HCT116 (cell line): ENCODE results near the gene ADD2. TPM values are rescaled to one million over a fixed set of nuclear protein-coding genes. Genes with fewer than 3 reads are reported as not detected.

Experiments used
- ATAC-seq: fragments of 200-7000 bp; cut with Tn5 transposase; 2 replicates; pipeline ENCODE4 v1.9.1; 2020; ENCODE audit warnings: mild to moderate bottlenecking, moderate library complexity
- BruUV-seq: library from RNA; stranded (reverse); fragments of 400-500 nt; replicated peaks from 2 replicates; lab custom pipeline; 2021; lab: Mats Ljungman, UMichigan
- CTCF ChIA-PET: fragments of 300-600 bp; sonication (Branson Sonifier 250); formaldehyde crosslinking; loops from one replicate; lab custom pipeline; 2021; ENCODE audit warnings: antibody characterized with exemption; lab: Charles Lee
- POLR2A ChIA-PET: fragments of 300-600, 350-600 bp; sonication (Branson Sonifier 250); formaldehyde crosslinking; loops from one replicate; lab custom pipeline; 2021; ENCODE audit warnings: antibody characterized with exemption; lab: Charles Lee
- RAD21 ChIA-PET, 2 experiments: fragments of 300-600 bp; sonication (Branson Sonifier 250); formaldehyde crosslinking; loops; one replicate each; lab custom pipeline; 2023; ENCODE audit warnings: low total read pairs in 2 of 2; ENCODE audit not compliant: uncharacterized antibody in 2 of 2, unreplicated experiment in 2 of 2, low non-redundant PET in 1 of 2; lab: Charles Lee
- DNase-seq: peaks from one replicate; pipeline ENCODE4 v3.0.0-alpha.2; 2010; ENCODE audit warnings: low read depth, low spot score
- H2AFZ ChIP-seq: fragments of 200-600 bp; shearing (Covaris generic), sonication (generic); 2 replicates; pipeline ENCODE4 v1.6.1; 2017; ENCODE audit warnings: low read depth, mixed run types, mixed read lengths, antibody characterized with exemption, low read length; ENCODE audit not compliant: poor library complexity, severe bottlenecking
- H3K27ac ChIP-seq: 2 replicates; pipeline ENCODE4 v1.5.1; 2012; ENCODE audit warnings: low read depth, low read length
- H3K27me3 ChIP-seq: fragments of 200-600 bp; sonication (generic); 2 replicates; pipeline ENCODE4 v1.6.1; 2016; ENCODE audit warnings: mixed run types, low read length, mixed read lengths; ENCODE audit not compliant: insufficient read depth
- H3K36me3 ChIP-seq, 2 experiments: fragments of 200-500 bp in 1 of 2; fragments of 200-600 bp in 1 of 2; sonication (Bioruptor generic) in 1 of 2; sonication (generic) in 1 of 2; 2 replicates each; pipeline versions ENCODE4 v1.5.1 to v1.6.1; 2014 to 2016; ENCODE audit warnings: low read length in 2 of 2, inconsistent platforms in 1 of 2, mixed read lengths in 1 of 2, mixed run types in 1 of 2; ENCODE audit not compliant: insufficient read depth in 2 of 2, control insufficient read depth in 1 of 2
- H3K4me1 ChIP-seq, 2 experiments: fragments of 200-600 bp in 1 of 2; sonication (generic) in 1 of 2; 2 replicates each; pipeline versions ENCODE4 v1.5.1 to v1.6.1; 2012 to 2017; ENCODE audit warnings: low read length in 2 of 2, inconsistent platforms in 1 of 2, mild to moderate bottlenecking in 1 of 2, mixed read lengths in 1 of 2, mixed run types in 1 of 2, moderate library complexity in 1 of 2; ENCODE audit not compliant: insufficient read depth in 2 of 2, control insufficient read depth in 1 of 2
- H3K4me2 ChIP-seq: fragments of 200-600 bp; sonication (generic); 2 replicates; pipeline ENCODE4 v1.6.1; 2017; ENCODE audit warnings: mixed run types, low read length, mixed read lengths
- H3K4me3 ChIP-seq, 2 experiments: fragments of 200-600 bp in 1 of 2; sonication (generic) in 1 of 2; replicated peaks in 1 of 2; 2 replicates each; pipeline ENCODE4 v1.5.1; 2011 to 2016; ENCODE audit warnings: low read length in 2 of 2, control low read depth in 1 of 2, low read depth in 1 of 2, mild to moderate bottlenecking in 1 of 2, mixed read lengths in 1 of 2, mixed run types in 1 of 2
- H3K79me2 ChIP-seq: fragments of 200-600 bp; sonication (generic); 2 replicates; pipeline ENCODE4 v1.6.1; 2017; ENCODE audit warnings: mild to moderate bottlenecking, mixed run types, low read length, moderate library complexity, mixed read lengths; ENCODE audit not compliant: insufficient read depth
- H3K9ac ChIP-seq: fragments of 200-600 bp; sonication (generic); 2 replicates; pipeline ENCODE4 v1.6.1; 2016; ENCODE audit warnings: low read length, mixed read lengths
- H3K9me2 ChIP-seq: fragments of 200-600 bp; sonication (generic), shearing (Covaris generic); 2 replicates; pipeline ENCODE4 v1.6.1; 2017; ENCODE audit warnings: mixed run types, mild to moderate bottlenecking, moderate library complexity; ENCODE audit not compliant: insufficient read depth
- H3K9me3 ChIP-seq, 2 experiments: fragments of 200-500 bp in 1 of 2; fragments of 200-600 bp in 1 of 2; sonication (Bioruptor generic) in 1 of 2; sonication (generic) in 1 of 2; 2 replicates each; pipeline ENCODE4 v1.6.1; 2014 to 2017; ENCODE audit warnings: low read length in 2 of 2, mixed read lengths in 2 of 2, inconsistent platforms in 1 of 2, low read depth in 1 of 2, mild to moderate bottlenecking in 1 of 2, mixed run types in 1 of 2, moderate library complexity in 1 of 2; ENCODE audit not compliant: control insufficient read depth in 1 of 2, insufficient read depth in 1 of 2
- H4K20me1 ChIP-seq: fragments of 200-600 bp; sonication (generic), shearing (Covaris generic); 2 replicates; pipeline ENCODE4 v1.6.1; 2017; ENCODE audit warnings: mixed run types, mild to moderate bottlenecking, moderate library complexity; ENCODE audit not compliant: insufficient read depth
- CBX3 ChIP-seq: IDR thresholded peaks from 2 replicates; pipeline ENCODE4 v1.6.1; 2012; ENCODE audit warnings: low read depth
- CEBPB ChIP-seq: IDR thresholded peaks from 2 replicates; pipeline ENCODE4 v1.6.1; 2012; ENCODE audit warnings: low read depth
- ELF1 ChIP-seq: IDR thresholded peaks from 2 replicates; pipeline ENCODE4 v1.6.1; 2012; ENCODE audit warnings: low read depth, borderline replicate concordance
- EZH2 ChIP-seq: fragments of 200-600 bp; sonication (generic); IDR thresholded peaks from 2 replicates; pipeline ENCODE4 v1.6.1; 2017; ENCODE audit warnings: antibody characterized with exemption, mixed run types
- FOSL1 ChIP-seq: IDR thresholded peaks from 2 replicates; pipeline ENCODE4 v1.6.1; 2012; ENCODE audit warnings: low read depth
- JUND ChIP-seq: IDR thresholded peaks from 2 replicates; pipeline ENCODE4 v1.6.1; 2012
- RAD21 ChIP-seq: IDR thresholded peaks from 2 replicates; pipeline ENCODE4 v1.6.1; 2012; ENCODE audit warnings: low read depth, mild to moderate bottlenecking
- SP1 ChIP-seq: IDR thresholded peaks from 2 replicates; pipeline ENCODE4 v1.6.1; 2012; ENCODE audit warnings: low read depth
- ZFX ChIP-seq: fragments of 450-650 bp; IDR thresholded peaks from 2 replicates; pipeline ENCODE4 v1.6.1; 2017
- ZNF274 ChIP-seq: fragments of 200-500 bp; sonication (Bioruptor generic); IDR thresholded peaks from 2 replicates; pipeline ENCODE4 v1.6.1; 2014; ENCODE audit warnings: mild to moderate bottlenecking, low read depth, low read length, inconsistent platforms
- intact Hi-C: fragments of 100-400 bp; cut with micrococcal nuclease; formaldehyde crosslinking; loops from 2 replicates; pipeline ENCODE4 v1.10.0; 2022
- total RNA-seq: library from RNA; stranded (reverse); gene quantifications from one replicate; pipeline ENCODE4 v1.2.1, GENCODE V29; 2021; ENCODE audit not compliant: unreplicated experiment
- TF ChIP-seq, protein P1 (sequence below): IDR thresholded peaks from 2 replicates; pipeline ENCODE4 v1.6.1; 2011; ENCODE audit warnings: mild to moderate bottlenecking, low read length, moderate library complexity; ENCODE audit not compliant: insufficient replicate concordance; ENCODE audit errors: extremely low read depth
- TF ChIP-seq, protein P2 (sequence below), 3 experiments: fragments of 200-600 bp in 1 of 3; sonication (generic) in 1 of 3; IDR thresholded peaks in 2 of 3; conservative IDR thresholded peaks in 1 of 3; 2 replicates each; pipeline ENCODE4 v1.5.1; 2012 to 2017; ENCODE audit warnings: low read depth in 2 of 3, low read length in 2 of 3, antibody characterized with exemption in 1 of 3, borderline replicate concordance in 1 of 3, control low read depth in 1 of 3, mild to moderate bottlenecking in 1 of 3, mixed read lengths in 1 of 3, mixed run types in 1 of 3, moderate library complexity in 1 of 3; ENCODE audit not compliant: insufficient read depth in 1 of 3
- TF ChIP-seq, protein P3 (sequence below): IDR thresholded peaks from 2 replicates; pipeline ENCODE4 v1.6.1; 2012
- TF ChIP-seq, protein P4 (sequence below): IDR thresholded peaks from 2 replicates; pipeline ENCODE4 v1.6.1; 2012

The ADD2 gene
- total RNA-seq, 1 experiment from 2014 or later = 0.15 TPM

DNA sequence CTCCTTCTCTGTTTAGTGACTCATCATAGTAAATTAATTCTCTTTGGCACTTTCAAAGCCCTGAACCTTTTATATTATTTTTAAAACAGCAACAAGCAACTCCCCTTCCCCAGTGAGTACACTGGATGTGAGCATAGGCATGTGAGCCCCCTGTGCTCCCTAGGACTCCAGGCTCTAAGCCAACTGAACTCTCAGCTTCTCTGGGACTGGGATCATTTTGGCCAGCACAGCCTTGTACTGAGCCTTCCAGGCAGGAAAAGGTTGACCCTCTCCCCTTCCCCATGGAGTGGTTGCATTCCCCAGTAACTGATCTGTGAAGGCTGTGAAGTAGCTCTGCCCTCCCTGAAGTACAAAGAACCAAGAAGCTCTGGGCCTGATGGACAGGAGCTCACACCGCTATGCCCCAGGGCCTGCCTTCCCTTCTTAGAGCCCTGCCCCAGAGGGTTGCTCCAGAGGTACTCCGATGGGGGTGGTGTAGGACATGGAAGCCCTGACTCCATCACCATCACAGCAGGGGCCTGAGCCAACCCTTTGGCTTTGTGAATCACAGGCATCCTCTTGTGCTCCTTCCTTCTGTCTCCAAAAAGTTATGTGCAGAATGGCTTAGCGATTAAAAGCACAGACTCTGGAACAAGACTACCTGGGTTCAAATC is 57.8 kb downstream of the ADD2 start:
- CTCF ChIA-PET = no interaction called here

DNA sequence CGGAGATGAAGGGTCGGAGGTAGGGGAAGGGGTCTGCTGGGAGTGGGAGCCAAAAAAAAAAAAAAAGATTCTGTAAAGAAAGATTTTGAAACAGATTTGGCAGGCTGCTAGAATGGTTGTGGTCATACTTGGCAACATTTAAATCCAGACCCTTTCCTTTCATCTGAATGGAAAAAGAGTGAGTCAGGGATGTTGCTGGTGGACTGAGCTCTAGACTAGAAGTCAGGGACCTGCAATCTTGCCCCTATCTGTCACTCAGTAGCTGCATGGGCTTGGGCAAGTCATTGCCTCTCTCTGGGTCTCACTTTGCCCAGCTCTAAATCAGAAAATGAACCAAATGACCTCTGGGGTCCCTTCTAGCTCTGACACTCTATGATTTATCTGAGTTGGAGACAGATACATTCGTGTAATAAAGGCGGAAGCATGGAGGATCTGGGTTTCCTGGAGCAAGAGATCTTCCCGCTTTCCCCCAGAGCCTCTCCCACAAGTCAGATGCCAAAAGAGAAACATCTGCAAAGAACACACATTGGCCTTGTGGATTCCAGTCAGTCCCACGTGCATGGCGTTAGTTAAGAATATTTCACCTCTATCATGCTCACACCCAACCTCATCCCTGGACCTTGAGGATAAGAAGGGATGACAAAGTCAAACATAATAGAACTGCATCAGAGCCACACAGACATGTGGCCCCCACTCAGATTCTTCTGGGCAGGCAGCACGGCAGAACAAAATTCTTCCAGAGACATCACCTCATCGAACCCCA is 58.5 kb downstream of the ADD2 start:
- Histone ChIP-seq H4K20me1 (no peaks in the 10 kb centered on the region), H3K79me2 (no peaks in the 10 kb centered on the region), H2AFZ (no peak overlapping the region), H3K9ac (no peak overlapping the region), H3K27me3 (no peaks in the 10 kb centered on the region; the same call in 1 of the 2 replicates), H3K4me2 (no peak overlapping the region), H3K9me3 (no peaks in the 10 kb centered on the region), H3K36me3 (no peaks in the 10 kb centered on the region), H3K4me3 (no peak overlapping the region), H3K9me2 (no peaks in the 10 kb centered on the region), H3K4me1 (no peaks in the 10 kb centered on the region), H3K27ac (no peak overlapping the region)
- ATAC-seq (no peak), DNase-seq (no peak)
- ChIA-PET CTCF (interaction anchor here (0.9 kb wide), 1 partner anchor 23 kb away, joined by 3 read pairs; no protein-coding TSS in a partner anchor), POLR2A (no interaction called here), RAD21 (no interaction called here)
- intact Hi-C loops = no loop called here
- no TSS peak for BruUV-seq
- TF ChIP-seq RAD21 = no peak
- TF ChIP-seq FOSL1 = no peak
- TF ChIP-seq, protein P1, sequence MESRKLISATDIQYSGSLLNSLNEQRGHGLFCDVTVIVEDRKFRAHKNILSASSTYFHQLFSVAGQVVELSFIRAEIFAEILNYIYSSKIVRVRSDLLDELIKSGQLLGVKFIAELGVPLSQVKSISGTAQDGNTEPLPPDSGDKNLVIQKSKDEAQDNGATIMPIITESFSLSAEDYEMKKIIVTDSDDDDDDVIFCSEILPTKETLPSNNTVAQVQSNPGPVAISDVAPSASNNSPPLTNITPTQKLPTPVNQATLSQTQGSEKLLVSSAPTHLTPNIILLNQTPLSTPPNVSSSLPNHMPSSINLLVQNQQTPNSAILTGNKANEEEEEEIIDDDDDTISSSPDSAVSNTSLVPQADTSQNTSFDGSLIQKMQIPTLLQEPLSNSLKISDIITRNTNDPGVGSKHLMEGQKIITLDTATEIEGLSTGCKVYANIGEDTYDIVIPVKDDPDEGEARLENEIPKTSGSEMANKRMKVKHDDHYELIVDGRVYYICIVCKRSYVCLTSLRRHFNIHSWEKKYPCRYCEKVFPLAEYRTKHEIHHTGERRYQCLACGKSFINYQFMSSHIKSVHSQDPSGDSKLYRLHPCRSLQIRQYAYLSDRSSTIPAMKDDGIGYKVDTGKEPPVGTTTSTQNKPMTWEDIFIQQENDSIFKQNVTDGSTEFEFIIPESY = no peak
- no peak for TF ChIP-seq SP1
- TF ChIP-seq, protein P2, sequence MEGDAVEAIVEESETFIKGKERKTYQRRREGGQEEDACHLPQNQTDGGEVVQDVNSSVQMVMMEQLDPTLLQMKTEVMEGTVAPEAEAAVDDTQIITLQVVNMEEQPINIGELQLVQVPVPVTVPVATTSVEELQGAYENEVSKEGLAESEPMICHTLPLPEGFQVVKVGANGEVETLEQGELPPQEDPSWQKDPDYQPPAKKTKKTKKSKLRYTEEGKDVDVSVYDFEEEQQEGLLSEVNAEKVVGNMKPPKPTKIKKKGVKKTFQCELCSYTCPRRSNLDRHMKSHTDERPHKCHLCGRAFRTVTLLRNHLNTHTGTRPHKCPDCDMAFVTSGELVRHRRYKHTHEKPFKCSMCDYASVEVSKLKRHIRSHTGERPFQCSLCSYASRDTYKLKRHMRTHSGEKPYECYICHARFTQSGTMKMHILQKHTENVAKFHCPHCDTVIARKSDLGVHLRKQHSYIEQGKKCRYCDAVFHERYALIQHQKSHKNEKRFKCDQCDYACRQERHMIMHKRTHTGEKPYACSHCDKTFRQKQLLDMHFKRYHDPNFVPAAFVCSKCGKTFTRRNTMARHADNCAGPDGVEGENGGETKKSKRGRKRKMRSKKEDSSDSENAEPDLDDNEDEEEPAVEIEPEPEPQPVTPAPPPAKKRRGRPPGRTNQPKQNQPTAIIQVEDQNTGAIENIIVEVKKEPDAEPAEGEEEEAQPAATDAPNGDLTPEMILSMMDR (IDR thresholded peaks at IDR 0.05 in 2 of 3, conservative IDR thresholded peaks at IDR 0.05 in 1 of 3; ENCODE audit: borderline replicate concordance in 1 of 3, insufficient read depth in 1 of 3, low read depth in 2 of 3, low read length in 2 of 3) = no peak
- TF ChIP-seq EZH2 = no peak
- TF ChIP-seq, protein P3, sequence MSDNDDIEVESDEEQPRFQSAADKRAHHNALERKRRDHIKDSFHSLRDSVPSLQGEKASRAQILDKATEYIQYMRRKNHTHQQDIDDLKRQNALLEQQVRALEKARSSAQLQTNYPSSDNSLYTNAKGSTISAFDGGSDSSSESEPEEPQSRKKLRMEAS = no peak
- TF ChIP-seq ZFX = no peak
- TF ChIP-seq, protein P4, sequence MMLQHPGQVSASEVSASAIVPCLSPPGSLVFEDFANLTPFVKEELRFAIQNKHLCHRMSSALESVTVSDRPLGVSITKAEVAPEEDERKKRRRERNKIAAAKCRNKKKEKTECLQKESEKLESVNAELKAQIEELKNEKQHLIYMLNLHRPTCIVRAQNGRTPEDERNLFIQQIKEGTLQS = no peak
- TF ChIP-seq CBX3 = no peak
- TF ChIP-seq ZNF274 = no peak
- no peak for TF ChIP-seq JUND
- no peak for TF ChIP-seq CEBPB
- TF ChIP-seq ELF1 = no peak

More for the DNA sequence above, 57.8 kb downstream of the ADD2 start:
- H3K4me3 ChIP-seq = no peak overlapping the region
- no peaks in the 10 kb centered on the region for H3K9me2 ChIP-seq
- H3K27ac ChIP-seq = no peak overlapping the region
- peaks cover 5% of the 10 kb centered on the region; the same call in 1 of the 2 replicates for H3K27me3 ChIP-seq
- no peaks in the 10 kb centered on the region for H3K36me3 ChIP-seq
- intact Hi-C loops = no loop called here
- H4K20me1 ChIP-seq = no peaks in the 10 kb centered on the region
- DNase-seq (no peak), ATAC-seq (no peak)
- no peak overlapping the region for H3K9ac ChIP-seq
- no peak overlapping the region for H3K4me2 ChIP-seq
- H2AFZ ChIP-seq = no peak overlapping the region
- TF ChIP-seq ELF1 (no peak), FOSL1 (no peak), EZH2 (no peak)
- no peaks in the 10 kb centered on the region for H3K9me3 ChIP-seq
- H3K79me2 ChIP-seq = no peaks in the 10 kb centered on the region
- RAD21 ChIA-PET = no interaction called here
- POLR2A ChIA-PET = no interaction called here
- no peaks in the 10 kb centered on the region for H3K4me1 ChIP-seq
- no TSS peak for BruUV-seq
